Measurements from ENCODE around the gene USP15.

Gene USP15

GRCh38 chr12:62259993-62260732 is at the start of gene USP15:
USP15 (plus strand) TSS chr12:62260404; CDS start chr12:62260415, 11 bp downstream.
- DNase-seq: peak; percentile 97

GRCh38 chr12:62210422-62210821 is 49.8 kb upstream of the USP15 start:
- DNase-seq: peak; percentile 27

DNA sequence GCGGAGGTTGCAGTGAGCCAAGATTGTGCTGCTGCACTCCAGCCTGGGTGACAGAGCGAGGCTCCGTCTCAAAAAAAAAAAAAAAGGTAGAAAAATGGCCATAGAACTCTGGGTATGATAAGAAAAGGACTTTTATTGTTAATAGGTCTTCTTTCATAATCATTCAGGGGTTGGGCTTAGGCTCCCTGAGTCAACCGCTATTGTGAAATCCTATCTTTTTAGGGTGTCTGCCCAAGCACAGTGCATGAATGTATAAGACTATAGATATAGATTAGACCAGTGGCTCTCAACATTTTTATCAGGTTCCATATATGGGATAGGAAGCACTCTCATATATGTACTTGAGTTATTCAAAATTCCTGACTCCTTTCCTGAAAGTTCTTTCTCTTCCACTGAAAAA is 48.7 kb upstream of the USP15 start:
- no peak for DNase-seq

DNA sequence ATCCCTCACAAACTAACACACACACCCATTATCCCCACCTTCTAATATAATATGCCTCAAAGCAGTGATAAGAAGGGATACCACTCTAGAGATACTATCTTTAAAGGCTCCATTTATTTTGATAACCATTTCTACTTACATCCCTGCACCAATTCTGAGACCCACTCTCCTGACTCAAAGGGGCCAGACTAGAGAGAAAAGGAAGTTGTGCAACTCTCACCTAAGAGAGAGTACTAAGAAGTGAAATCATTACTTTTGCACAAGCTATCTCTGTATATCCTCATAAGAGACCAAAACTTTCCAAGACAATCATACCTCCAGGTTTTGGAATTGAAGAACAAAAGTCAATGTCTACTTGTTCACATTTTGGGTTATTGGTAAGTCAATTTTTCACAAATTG is 45.4 kb upstream of the USP15 start:
- DNase-seq: no peak

- no peak for DNase-seq
Observed at GRCh38 chr12:62215506-62215905, 44.7 kb upstream of the USP15 start.

DNA sequence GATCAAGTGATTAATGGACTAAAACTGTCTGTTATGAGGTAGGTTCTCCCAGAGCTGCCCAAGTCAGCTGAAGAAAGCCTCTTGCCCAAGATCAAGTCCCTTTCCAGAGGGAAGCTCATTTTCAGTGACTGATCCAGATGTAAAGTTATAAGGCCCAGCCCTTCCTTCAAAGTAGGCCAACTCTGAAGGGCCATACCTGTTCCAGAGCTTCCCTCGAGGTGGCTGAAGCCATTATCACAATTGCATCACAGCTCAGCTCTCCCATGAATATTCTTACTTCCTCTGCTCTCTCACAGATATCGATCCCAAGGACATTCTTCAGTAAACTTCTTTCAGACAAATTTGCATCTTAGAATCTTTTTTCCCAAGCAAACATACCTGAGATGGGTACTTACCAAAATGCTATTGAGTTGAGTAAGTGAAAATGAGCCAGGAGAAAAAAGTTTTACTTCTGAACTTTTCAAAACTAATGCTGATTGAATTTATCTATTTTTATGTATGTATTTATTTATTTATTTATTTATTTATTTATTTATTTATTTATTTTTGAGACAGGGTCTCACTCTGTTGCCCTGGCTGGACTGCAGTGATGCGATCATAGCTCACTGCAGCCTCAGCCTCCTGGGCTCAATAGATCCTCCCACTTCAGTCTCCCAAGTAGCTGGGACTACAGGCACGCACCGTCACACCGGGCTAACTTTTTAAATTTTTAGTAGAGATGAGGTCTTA is 42.6 kb upstream of the USP15 start:
- DNase-seq: no peak

DNA sequence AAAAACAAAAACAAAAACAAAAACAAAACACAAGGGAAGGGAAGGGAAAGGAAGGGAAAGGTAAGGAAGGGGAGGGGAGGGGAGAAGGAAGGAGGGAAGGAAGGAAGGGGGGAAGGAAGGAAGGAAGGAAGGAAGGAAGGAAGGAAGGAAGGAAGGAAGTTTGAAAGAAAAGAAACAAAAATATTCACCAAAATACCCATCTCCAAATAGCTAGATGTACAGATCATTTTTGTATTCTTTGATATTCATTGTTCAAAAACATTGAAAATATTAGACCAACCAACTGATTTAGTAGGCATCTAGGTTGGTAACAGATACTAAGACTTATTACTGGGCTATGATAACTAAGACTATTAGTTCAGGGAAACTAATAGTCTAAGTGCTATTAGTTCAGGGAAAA is 39.1 kb upstream of the USP15 start:
- no peak for DNase-seq

- no peak for DNase-seq
Observed at GRCh38 chr12:62224601-62225000, 35.6 kb upstream of the USP15 start.

DNA sequence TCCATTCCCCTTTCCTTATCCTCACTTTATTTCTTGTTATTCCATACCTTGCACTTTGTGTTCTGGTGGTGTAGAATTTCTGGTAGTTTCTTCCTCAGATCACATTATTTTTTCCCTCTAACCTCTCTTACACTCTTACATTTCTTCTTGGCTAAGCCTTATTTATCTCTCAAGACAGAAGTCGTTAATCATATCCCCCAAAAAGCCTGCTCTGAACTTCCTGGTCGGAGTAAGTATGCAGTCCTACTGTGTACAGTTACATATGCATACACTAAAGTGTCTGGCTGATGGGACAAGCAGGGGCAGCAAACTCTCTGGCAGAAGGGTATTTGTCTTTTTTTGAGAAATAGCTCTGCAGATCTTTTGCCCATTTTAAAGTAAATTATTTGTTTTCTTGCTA is 33.1 kb upstream of the USP15 start:
- no peak for DNase-seq

DNA sequence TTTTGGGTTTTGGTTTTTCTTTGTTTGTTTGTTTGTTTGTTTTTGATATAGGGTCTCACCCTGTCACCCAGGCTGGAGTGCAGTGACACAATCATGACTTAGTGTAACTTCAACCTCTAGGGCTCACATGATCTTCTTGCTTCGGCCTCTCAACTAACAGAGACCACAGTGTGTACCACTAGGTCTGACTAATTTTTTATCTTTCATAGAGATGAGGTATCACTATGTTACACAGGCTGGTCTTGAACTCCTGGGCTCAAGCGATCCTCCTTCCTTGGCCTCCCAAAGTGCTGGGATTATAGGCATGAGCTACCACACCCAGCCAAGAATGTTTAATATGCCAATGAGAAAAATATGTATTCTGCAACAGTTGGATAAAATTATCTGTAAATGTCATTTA is 29.6 kb upstream of the USP15 start:
- no peak for DNase-seq

DNA sequence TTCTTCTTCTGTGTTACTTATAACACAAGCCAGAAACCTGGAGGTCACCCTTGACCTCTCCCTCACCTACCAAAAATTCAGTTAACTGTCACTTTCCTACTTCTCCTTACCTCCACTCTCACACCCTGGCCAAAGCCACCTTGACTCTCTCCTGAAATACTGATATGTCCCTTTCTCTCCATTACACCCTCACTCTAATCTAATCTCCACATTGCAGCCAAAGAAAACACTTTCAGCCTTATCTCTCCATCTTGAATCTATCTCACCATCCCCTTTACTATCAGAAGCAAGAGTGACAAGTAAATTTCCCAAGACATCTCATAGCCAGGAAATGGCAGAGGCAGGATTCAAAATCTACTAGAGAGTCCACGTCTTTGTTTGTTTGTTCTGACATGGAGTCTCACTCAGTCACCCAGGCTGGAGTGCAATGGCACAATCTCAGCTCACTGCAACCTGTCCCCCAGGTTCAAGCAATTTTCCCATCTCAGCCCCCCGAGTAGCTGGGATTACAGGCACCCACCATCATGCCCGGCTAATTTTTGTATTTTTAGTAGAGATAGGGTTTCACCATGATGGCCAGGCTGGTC is 28.0 kb upstream of the USP15 start:
- no peak for DNase-seq

- no peak for DNase-seq
Observed at GRCh38 chr12:62233805-62234204, 26.4 kb upstream of the USP15 start.

- no peak for DNase-seq
Observed at GRCh38 chr12:62239571-62239970, 20.6 kb upstream of the USP15 start.

DNA sequence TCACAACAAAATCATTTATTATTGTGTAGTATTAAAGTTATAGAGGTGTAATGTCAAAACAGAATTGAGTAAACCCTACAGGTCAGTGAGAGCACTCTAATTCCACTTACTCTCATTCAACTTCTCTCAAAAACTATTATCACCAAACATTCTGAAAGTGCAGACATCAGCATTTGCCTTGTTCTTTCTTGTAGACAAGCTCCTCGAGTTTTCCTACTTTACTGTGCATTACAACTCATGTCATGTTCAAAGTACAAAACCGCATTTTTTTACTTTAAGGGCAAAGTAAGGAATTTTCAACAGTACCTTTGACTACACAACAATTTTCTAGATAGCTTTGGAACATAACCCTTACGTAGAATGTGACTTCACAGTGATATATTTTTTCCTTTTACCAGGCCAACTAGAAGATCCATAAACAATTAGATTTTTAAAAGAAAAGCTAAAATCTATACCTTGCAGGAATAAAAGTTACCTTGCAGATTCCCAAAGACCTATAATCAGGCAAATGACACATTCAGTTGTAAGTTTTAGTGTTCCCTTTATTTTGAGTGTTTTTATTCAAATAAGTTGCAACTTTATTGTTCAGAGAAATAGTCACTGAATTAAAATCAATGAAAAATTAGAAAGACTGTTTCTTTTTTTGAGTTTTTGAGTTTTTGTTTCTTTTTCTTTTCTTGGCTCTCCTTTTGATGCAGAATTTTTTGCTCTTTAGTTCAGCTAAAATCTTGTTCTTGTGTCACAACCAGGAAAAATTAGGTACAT is 12.7 kb upstream of the USP15 start:
- no peak for DNase-seq

- no peak for DNase-seq
Observed at GRCh38 chr12:62248873-62249272, 11.3 kb upstream of the USP15 start.

DNA sequence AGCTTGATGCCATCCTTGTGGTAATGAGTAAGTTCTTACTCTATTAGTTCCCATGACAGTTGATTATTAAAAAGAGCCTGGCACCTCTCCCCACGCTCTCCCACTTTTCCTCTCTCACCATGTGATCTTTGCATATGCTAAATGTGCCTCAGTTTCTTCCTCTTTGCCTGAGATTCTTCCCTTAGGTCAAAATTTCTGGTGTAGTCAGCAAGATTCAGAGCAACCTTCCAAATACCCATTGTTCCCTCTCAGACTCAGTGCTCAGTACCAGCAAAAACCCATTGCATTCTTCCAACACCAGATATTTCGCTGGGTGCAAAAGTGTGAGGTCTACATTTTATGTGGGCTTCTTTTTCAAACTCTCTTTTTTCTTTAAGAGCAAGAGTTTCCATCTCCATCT is 10.8 kb upstream of the USP15 start:
- DNase-seq: no peak

GRCh38 chr12:62250671-62251608 is 9.3 kb upstream of the USP15 start:
- DNase-seq: no peak

- DNase-seq: no peak
Observed at GRCh38 chr12:62251609-62251958, 8.6 kb upstream of the USP15 start.

DNA sequence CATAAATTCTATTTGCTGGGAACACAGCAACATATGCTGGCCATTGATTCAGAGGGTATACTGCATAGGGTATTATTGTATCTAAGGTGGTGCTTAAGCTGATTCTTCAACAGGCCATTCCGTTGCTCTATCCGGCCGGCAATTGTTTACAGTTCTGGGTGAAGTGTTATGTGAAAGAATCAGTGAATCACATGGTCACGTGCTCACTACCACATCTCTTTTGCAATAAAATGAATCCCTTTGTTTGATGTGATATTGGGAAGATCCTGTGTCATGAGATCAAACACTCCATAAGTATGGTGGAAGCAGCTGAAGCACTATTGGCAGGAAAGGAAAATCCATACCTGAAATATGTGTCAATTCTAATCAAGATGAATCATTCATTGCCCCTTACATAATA is 7.6 kb upstream of the USP15 start:
- DNase-seq: no peak

DNA sequence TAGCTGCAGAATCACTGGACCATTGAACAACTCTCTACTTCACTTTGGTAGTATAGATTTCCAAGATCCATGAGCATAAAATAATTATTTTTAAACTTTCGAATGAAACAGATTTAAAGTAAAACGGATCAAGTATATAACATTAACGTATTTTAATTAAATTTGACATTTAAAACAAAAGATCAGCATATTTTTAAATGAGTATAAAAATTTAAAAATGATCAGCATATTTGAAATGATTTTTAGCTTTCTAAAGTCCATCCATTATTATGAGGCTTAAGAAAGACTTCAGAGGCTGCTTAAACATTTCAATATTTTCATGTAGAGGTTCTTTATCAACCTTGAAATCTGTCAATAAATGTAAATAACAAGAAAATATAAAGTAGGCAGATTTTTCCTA is 5.2 kb upstream of the USP15 start:
- no peak for DNase-seq

GRCh38 chr12:62256408-62257096 is 3.7 kb upstream of the USP15 start:
- DNase-seq: peak; percentile 70

DNA sequence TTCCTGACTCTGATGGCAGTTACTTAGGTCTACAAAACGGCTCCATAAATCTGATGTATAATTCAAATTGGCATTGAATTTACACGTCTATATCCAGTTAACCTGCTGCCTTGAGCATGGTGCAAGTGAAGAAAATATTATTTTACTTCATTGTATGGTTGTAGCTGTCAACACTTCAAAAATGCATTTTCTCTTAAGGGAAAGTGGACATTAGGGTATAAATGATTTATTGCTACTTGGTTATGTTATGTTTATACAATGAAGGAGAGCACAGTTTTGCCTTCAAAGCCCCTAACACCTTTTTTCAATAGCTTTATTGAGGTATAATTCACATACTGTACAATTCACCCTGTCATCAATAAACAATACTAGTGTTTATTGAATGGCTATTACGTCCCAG is 2.0 kb upstream of the USP15 start:
- no peak for DNase-seq
